OCI-LY1 (cell line): ENCODE results near the gene CHST3.

Experiments
- EZH2 ChIP-seq: fragments of 200-600 bp; sonication (generic), shearing (Covaris generic); IDR thresholded peaks from 2 replicates; pipeline ENCODE4 v1.8.0; 2017; ENCODE audit warnings: borderline replicate concordance, mixed run types, mild to moderate bottlenecking, antibody characterized with exemption, low read length, moderate library complexity, mixed read lengths
- TF ChIP-seq, protein P1 (sequence below): fragments of 200-600 bp; sonication (generic), shearing (Covaris generic); IDR thresholded peaks from 2 replicates; pipeline ENCODE4 v1.5.1; 2017; ENCODE audit warnings: mild to moderate bottlenecking, antibody characterized with exemption, low read length, moderate library complexity, mixed read lengths

DNA sequence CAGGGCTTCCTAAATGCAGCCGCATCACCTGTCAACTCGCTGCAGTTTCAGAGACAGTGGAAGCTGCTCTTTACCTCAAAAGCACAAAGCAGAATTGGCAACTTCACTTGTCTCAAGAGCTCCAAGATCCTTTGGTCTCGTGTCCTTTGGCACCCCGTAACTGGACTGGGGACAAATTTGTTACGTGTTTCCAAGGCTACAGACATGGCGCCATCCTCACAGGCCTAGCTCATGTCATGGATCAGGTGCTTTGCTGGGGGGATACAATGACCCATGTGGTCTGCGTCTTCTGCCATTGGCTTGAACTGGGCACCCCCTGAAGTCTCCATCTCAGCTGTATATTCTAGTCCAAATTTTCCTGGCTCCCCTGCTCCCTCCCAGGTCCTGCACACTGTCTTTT lies 48.6 kb downstream of the CHST3 start:
- TF ChIP-seq, protein P1, sequence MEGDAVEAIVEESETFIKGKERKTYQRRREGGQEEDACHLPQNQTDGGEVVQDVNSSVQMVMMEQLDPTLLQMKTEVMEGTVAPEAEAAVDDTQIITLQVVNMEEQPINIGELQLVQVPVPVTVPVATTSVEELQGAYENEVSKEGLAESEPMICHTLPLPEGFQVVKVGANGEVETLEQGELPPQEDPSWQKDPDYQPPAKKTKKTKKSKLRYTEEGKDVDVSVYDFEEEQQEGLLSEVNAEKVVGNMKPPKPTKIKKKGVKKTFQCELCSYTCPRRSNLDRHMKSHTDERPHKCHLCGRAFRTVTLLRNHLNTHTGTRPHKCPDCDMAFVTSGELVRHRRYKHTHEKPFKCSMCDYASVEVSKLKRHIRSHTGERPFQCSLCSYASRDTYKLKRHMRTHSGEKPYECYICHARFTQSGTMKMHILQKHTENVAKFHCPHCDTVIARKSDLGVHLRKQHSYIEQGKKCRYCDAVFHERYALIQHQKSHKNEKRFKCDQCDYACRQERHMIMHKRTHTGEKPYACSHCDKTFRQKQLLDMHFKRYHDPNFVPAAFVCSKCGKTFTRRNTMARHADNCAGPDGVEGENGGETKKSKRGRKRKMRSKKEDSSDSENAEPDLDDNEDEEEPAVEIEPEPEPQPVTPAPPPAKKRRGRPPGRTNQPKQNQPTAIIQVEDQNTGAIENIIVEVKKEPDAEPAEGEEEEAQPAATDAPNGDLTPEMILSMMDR, result no peak
- TF ChIP-seq EZH2, result no peak
